Measurements from ENCODE around the gene DLG2.

The DLG2 gene

GRCh38 chr11:85558411-85558810 is 68.7 kb downstream of the DLG2 start:
- no peak for DNase-seq (ENCODE audit: low spot score)

GRCh38 chr11:85551881-85552280 is 75.3 kb downstream of the DLG2 start:
- no peak for DNase-seq (ENCODE audit: low spot score)

GRCh38 chr11:85541683-85542082 is 85.5 kb downstream of the DLG2 start:
- no peak for DNase-seq (ENCODE audit: low spot score)

- no peak for DNase-seq (ENCODE audit: low spot score)
These were observed 86.4 kb downstream of the DLG2 start for GRCh38 chr11:85540635-85541205.

- DNase-seq (ENCODE audit: low spot score), result no peak
These were observed 87.0 kb downstream of the DLG2 start for GRCh38 chr11:85540181-85540580.

- DNase-seq (ENCODE audit: low spot score), result no peak
These were observed 87.4 kb downstream of the DLG2 start for GRCh38 chr11:85539740-85540139.

- no peak for DNase-seq (ENCODE audit: low spot score)
These were observed 88.0 kb downstream of the DLG2 start for GRCh38 chr11:85539029-85539689.

- no peak for DNase-seq (ENCODE audit: low spot score)
These were observed 90.7 kb downstream of the DLG2 start for GRCh38 chr11:85536438-85536837.

GRCh38 chr11:85534806-85535205 is 92.3 kb downstream of the DLG2 start:
- DNase-seq (ENCODE audit: low spot score), result no peak

- no peak for DNase-seq (ENCODE audit: low spot score)
These were observed 95.8 kb downstream of the DLG2 start for GRCh38 chr11:85531191-85531897.

- DNase-seq (ENCODE audit: low spot score), result no peak
These were observed 96.5 kb downstream of the DLG2 start for GRCh38 chr11:85530634-85531033.

- DNase-seq (ENCODE audit: low spot score), result no peak
These were observed 100.6 kb downstream of the DLG2 start for GRCh38 chr11:85526564-85526963.

GRCh38 chr11:85525686-85526085 is 101.5 kb downstream of the DLG2 start:
- no peak for DNase-seq (ENCODE audit: low spot score)

GRCh38 chr11:85517272-85517671 is 109.9 kb downstream of the DLG2 start:
- no peak for DNase-seq (ENCODE audit: low spot score)

- DNase-seq (ENCODE audit: low spot score), result no peak
These were observed 131.2 kb downstream of the DLG2 start for GRCh38 chr11:85495918-85496317.

GRCh38 chr11:85494396-85494795 is 132.7 kb downstream of the DLG2 start:
- DNase-seq (ENCODE audit: low spot score), result no peak

GRCh38 chr11:85485902-85486301 is 141.2 kb downstream of the DLG2 start:
- no peak for DNase-seq (ENCODE audit: low spot score)

- no peak for DNase-seq (ENCODE audit: low spot score)
These were observed 143.3 kb downstream of the DLG2 start for GRCh38 chr11:85483861-85484260.

GRCh38 chr11:85481862-85482261 is 145.3 kb downstream of the DLG2 start:
- no peak for DNase-seq (ENCODE audit: low spot score)

GRCh38 chr11:85475660-85476517 is 151.3 kb downstream of the DLG2 start:
- DNase-seq (ENCODE audit: low spot score), result no peak

- no peak for DNase-seq (ENCODE audit: low spot score)
These were observed 154.2 kb downstream of the DLG2 start for GRCh38 chr11:85472953-85473352.

GRCh38 chr11:85464283-85464682 is 162.9 kb downstream of the DLG2 start:
- DNase-seq (ENCODE audit: low spot score), result no peak

GRCh38 chr11:85459304-85459703 is 167.8 kb downstream of the DLG2 start:
- DNase-seq (ENCODE audit: low spot score), result no peak
